KBM-7 (cell line): ENCODE measurements around the gene ZNF217.
"Not testable (repeated sequence)": the region's sequence is repeated elsewhere in the genome, so short reads cannot be mapped to it uniquely, and the experiment has no call there.

Source experiments
- DNase-seq: peaks from one replicate; pipeline ENCODE4 v3.0.0-alpha.2; 2015
- in situ Hi-C: fragments of 300-500 bp; cut with MboI; formaldehyde crosslinking; loops from 2 replicates; pipeline ENCODE4 v1.14.3; 2020; ENCODE audit warnings: low sequenced_read_pairs, low pct_unique_long_range_greater_than_20kb, mixed read lengths

Gene ZNF217

GRCh38 chr20:53551719-53552571 is 41.7 kb downstream of the ZNF217 start:
- DNase-seq = not testable (repeated sequence)
- in situ Hi-C loops = loop anchor here (25.0 kb wide), 1 partner anchor 510 kb away; the partner anchor contains the start of gene BCAS1

DNA sequence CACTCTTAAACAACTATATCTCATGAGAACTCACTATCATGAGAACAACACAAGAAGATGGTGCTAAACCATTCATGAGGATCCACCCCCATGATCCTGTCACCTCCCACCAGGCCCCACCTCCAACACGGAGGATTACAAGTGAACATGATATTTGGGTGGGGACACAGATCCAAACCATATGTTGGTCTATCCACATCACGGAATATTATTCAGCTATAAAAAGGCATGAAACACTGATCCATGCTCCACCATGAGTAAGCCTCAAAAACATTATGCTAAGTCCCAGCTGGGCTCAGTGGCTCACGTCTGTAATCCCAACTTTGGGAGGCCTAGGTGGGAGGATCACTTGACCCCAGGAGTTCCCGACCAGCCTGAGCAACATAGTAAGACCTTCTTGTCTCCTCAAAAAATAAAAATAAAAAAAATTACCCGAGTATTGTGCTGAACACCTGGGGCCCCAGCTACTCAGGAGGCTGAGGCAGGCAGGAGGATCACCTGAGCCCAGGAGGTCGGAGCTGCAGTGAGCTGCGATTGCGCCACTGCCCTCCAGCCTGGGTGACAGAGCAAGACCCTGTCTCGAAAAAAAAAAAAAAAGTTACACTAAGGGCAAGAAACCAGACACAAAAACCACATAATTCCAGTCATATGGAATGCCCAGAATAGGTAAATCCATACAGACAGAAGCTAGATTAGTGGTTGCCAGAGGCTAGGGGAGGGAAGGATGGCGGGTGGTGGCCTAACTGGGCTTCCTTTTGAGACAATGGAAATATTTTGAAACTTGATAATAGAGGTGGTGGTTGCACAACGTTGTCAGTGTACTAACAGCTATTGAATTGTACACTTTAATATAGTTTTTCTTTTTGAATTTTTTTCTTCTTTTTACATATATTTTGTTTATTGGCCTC is 43.1 kb downstream of the ZNF217 start:
- in situ Hi-C loops = loop anchor here (25.0 kb wide), 1 partner anchor 512 kb away; the partner anchor contains the start of gene BCAS1
- no peak for DNase-seq

GRCh38 chr20:53547664-53548239 is 45.9 kb downstream of the ZNF217 start:
- peak; percentile 77 for DNase-seq
- in situ Hi-C loops = no loop called here

DNA sequence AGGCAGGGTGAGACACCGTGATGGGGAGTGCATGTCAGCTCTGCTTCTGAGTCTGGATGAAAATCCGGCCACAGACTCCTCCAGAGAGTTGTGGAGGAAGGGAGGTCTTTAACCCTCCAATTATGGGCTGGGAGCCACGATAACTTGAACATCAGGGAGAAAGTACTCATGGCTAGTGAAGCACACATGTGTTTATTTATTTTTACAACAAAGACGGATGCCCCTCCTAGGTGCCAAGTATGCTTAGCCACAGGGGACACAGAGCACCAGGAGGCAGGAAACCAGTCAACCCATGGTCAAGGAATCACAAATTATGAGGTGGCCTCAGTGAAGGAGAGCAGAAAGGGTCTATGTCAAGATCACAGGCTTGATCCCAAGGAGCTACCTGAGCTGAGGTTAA is 54.1 kb downstream of the ZNF217 start:
- in situ Hi-C loops = no loop called here
- DNase-seq = no peak

DNA sequence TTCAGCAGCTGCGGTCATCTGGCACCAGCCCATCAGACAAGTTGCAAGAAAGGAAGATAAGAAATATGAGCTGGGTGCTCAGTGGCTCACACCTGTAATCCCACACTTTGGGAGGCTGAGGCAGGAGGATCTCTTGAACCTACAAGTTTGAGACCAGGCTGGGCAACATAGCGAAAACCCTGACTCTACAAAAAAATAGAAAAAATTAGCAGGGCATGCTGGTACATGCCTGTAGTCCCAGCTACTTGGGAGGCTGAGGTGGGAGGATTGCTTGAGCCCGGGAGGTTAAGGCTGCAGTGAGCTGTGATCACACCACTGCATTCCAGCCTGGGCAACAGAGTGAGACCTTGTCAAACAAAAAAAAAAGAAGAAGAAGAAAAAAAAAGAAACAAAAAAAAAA is 57.3 kb downstream of the ZNF217 start:
- in situ Hi-C loops, DNase-seq: not testable (repeated sequence)

- DNase-seq = no peak
- in situ Hi-C loops = no loop called here
Measured at GRCh38 chr20:53535878-53536277, 57.8 kb downstream of the ZNF217 start.

DNA sequence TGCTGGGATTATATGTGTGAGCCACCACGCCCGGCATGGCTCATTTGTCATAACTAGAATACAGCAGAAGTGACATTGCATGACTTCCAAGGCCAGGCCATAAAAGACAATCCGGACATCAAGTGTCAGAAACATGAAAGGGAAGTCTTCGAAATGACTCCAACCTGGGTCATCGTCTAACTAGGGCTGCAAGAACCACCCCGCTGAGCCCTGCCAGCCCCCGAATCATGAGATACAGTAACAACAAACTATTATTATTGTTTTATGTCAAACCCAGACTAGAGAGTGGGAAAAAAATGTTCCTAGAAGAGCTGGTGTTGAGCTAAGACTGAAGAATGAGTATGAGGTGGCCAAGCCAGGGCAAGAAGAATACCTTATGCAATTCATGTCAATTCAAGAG is 59.6 kb downstream of the ZNF217 start:
- in situ Hi-C loops = no loop called here
- no peak for DNase-seq

- in situ Hi-C loops = no loop called here
Measured at GRCh38 chr20:53533500-53533899, 60.1 kb downstream of the ZNF217 start.

DNA sequence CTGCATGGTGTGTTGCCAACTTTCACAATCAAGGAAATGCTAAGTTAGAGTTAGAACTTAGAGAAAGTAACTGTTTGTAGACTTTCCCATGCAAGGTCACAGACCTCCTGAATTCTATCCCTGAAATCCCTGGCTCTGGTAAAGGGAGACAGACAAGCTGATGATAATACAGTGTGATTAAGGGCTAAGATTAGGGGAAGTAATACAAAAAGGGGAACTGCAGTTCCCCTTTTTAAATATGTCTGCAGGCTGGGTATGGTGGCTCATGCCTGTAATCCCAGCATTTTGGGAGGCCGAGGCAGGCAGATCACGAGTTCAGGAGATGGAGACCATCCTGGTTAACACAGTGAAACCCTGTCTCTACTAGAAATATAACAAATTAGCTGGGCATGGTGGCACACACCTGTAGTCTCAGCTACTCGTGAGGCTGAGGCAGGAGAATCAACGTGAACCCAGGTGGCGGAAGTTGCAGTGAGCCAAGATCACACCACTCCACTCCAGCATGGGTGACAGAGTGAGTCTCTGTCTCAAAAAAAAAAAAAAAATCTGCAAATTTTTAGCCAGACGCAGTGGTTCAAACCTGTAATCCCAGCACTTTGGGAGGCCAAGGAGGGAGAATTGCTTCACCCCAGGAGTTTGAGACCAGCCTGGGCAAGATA is 60.9 kb downstream of the ZNF217 start:
- peak; percentile 76 for DNase-seq
- in situ Hi-C loops = not testable (repeated sequence)

More at GRCh38 chr20:53533500-53533899, 60.1 kb downstream of the ZNF217 start:
- DNase-seq = no peak

DNA sequence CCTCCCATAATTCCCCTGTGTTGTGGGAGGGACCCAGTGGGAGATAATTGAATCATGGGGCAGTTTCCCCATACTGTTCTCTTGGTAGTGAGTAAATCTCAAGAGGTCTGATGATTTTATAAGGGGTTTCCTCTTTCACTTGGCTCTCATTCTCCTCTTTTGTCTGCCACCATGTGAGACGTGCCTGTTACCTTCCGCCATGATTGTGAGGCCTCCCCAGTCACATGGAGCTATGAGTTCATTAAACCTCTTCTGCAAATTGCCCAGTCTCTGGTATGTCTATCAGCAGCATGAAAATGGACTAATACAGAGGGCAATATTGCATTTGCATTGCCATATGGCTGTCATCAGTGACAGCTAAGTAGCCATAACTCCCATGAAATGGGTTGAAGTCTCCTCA is 63.2 kb downstream of the ZNF217 start:
- in situ Hi-C loops = no loop called here
- no peak for DNase-seq

DNA sequence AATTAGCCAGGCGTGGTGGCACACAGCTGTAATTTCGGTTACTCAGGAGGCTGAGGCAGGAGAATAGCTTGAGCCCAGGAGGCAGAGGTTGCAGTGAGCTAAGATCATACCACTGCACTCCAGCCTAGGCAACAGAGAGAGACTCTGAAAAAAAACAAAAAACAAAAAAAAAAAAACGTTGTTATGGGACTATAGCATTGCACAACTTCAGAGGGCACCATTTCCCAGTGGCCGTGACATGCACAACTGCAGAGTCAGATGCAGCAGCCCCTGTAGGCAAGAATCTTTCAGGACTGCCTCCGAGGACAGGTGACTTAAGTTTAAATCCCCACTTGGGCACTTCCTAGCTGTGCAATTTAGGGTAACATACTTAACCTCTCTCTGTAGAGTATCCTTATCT is 64.0 kb downstream of the ZNF217 start:
- in situ Hi-C loops = no loop called here

GRCh38 chr20:53527196-53527595 is 66.4 kb downstream of the ZNF217 start:
- in situ Hi-C loops = no loop called here
- DNase-seq = no peak

More for the DNA sequence above, 64.0 kb downstream of the ZNF217 start:
- DNase-seq = no peak

DNA sequence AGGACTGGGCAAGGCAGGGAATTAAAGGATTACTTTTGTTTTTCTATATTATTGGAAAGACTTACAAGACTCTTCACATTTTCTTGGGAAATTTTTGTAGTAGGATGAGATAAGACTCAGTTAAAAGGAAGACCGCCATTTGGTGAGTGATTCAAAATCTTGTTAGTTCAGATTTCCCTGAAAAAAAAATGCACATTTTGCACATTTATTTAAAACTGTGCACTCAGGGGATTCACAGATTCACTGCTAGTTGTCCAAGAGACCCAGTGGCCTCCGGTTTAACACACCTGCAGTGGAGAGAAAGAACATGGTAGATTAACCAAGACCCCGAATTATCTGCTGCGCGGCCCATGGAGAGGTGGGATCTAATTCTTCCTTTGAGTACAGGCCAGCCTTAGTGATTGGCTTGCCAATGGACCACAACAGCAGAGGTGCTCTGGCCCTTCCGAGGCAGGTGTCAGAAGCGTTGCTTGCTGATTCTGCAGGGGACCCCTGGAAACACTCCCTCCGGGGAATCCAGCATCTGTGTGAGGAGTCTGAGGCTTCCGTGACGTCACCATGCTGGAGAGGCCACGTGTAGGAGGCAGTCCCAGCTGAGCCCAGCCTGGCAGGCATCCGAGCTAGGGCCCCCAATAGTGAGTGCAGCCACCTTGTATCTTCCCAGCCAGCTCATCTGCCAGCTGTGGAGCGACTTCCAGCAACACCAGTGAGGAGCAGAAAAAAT is 68.9 kb downstream of the ZNF217 start:
- DNase-seq = no peak
- in situ Hi-C loops = no loop called here

- in situ Hi-C loops, DNase-seq: not testable (repeated sequence)
Measured at GRCh38 chr20:53523615-53524014, 70.0 kb downstream of the ZNF217 start.

DNA sequence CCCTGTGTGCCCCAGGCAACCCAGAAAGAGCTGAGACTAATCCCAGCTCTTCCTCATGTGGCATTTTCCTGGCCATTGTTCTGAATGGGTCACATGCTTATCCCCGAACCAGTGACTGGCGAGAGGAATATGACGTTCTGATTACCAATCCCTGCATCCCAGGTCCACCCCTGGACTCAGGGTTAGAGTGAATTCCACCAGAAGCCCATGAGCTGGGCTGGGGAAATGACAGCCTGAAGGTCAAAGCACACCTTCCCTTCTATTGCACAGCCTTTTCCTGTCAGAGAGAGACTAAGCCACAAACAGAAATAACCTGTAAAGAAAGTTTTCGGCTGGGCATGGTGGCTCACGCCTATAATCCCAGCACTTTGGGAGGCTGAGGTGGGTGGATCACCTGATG is 70.9 kb downstream of the ZNF217 start:
- DNase-seq = no peak
- in situ Hi-C loops = no loop called here

DNA sequence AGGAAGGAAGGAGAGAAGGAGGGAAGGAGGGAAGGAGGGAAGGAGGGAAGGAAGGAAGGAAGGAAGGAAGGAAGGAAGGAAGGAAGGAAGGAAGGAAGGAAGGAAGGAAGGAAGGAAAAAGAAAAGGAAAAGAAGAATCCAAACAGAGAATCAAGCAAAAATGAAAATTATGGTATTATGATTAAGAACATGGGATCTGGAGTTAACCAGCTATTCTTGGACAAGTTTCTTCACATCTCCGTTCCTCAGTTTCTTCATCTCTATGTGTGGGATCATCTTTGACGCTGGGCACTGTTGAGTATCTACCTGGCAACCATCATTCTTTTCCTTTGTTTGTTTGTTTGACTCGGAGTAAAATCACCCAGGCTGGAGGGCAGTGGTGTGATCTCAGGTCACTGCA is 71.6 kb downstream of the ZNF217 start:
- DNase-seq = no peak
- in situ Hi-C loops = no loop called here

- in situ Hi-C loops, DNase-seq: not testable (repeated sequence)
Measured at GRCh38 chr20:53521421-53521820, 72.2 kb downstream of the ZNF217 start.

GRCh38 chr20:53517146-53517545 is 76.5 kb downstream of the ZNF217 start:
- in situ Hi-C loops = no loop called here
- DNase-seq = no peak
